ENCODE data around the gene BAHCC1.

BAHCC1 gene

DNA sequence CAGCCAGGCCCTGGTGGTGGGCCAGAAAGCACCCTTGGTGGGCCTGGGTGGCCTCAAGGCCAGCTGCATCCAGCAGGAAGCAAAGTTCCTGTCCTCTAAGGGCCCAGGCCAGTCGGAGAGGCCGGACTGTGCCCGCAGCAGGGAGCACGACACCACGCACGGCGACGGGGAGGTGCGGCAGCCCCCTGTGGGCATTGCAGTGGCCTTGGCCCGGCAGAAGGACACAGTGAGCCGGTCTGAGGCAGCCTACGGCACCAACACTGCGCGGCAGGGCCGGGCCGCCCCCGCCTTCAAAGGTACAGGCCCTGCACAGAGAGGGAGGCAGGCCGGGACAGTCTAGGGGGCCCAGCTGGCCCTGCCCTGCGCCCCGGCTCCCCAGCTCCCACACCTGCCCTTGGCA lies 48.0 kb downstream of the BAHCC1 start:
- H3K4me3 Mint-ChIP-seq, result no peak overlapping the region
- peaks cover 14% of the 10 kb centered on the region for H3K27me3 Mint-ChIP-seq
- peak overlapping the region in 1 of 2 donors; percentile 19 for H3K27ac Mint-ChIP-seq
- peaks cover 12% of the 10 kb centered on the region for H3K4me1 Mint-ChIP-seq
- DNase-seq, result no peak
- ATAC-seq, result no peak
- no peaks in the 10 kb centered on the region for H3K9me3 Mint-ChIP-seq

- Mint-ChIP-seq H3K27me3 (peaks cover 4% of the 10 kb centered on the region), H3K27ac (no peak overlapping the region), H3K9me3 (no peaks in the 10 kb centered on the region), H3K4me1 (no peaks in the 10 kb centered on the region), H3K4me3 (no peak overlapping the region)
- peak; percentile 26 for ATAC-seq
- no peak for DNase-seq
Observed at GRCh38 chr17:81444610-81445339, 49.5 kb downstream of the BAHCC1 start.

- Mint-ChIP-seq H3K27me3 (no peaks in the 10 kb centered on the region), H3K4me3 (no peak overlapping the region), H3K4me1 (no peaks in the 10 kb centered on the region), H3K9me3 (no peaks in the 10 kb centered on the region), H3K27ac (peak overlapping the region in 1 of 2 donors; percentile 81)
- no peak for ATAC-seq
- no peak for DNase-seq
Observed at GRCh38 chr17:81445642-81446503, 50.6 kb downstream of the BAHCC1 start.

DNA sequence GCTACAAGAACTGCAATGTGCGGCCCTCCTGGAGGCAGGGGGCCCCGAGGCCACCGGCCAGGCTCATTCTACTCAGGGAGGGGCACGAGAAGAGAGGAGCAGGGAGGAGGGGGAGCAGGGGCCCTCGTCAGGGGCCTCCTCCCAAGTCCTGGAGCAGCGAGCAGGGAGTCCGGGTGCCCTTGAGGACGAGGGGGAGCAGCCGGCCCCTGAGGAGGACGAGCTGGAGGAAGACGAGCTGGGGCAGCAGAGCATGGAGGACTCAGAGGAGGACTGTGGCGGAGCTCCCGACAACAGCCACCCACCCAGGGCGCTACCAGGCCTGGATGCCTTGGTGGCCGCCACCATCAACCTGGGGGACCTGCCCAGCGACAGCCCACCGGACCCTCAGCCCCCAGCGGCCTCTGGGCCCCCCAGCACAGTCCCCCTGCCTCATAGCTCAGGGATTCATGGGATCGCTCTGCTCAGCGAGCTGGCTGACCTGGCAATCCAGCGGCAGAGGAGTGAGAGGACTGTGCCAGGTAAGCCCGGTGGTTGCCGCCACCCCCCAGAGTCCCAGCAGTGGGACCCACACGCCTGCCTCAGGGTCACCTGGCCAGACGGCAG lies 52.2 kb downstream of the BAHCC1 start:
- no peak overlapping the region for H3K4me3 Mint-ChIP-seq
- no peak for ATAC-seq
- no peak for DNase-seq
- H3K9me3 Mint-ChIP-seq, result no peaks in the 10 kb centered on the region
- H3K27ac Mint-ChIP-seq, result no peak overlapping the region
- H3K27me3 Mint-ChIP-seq, result no peaks in the 10 kb centered on the region
- H3K4me1 Mint-ChIP-seq, result no peaks in the 10 kb centered on the region

GRCh38 chr17:81448442-81448841 lies 53.2 kb downstream of the BAHCC1 start:
- H3K27me3 Mint-ChIP-seq, result no peaks in the 10 kb centered on the region
- no peaks in the 10 kb centered on the region for H3K9me3 Mint-ChIP-seq
- ATAC-seq (no peak), DNase-seq (no peak)
- no peak overlapping the region for H3K4me3 Mint-ChIP-seq
- no peak overlapping the region for H3K27ac Mint-ChIP-seq
- H3K4me1 Mint-ChIP-seq, result peaks cover 9% of the 10 kb centered on the region

GRCh38 chr17:81448950-81449349 lies 53.7 kb downstream of the BAHCC1 start:
- Mint-ChIP-seq H3K4me3 (no peak overlapping the region), H3K4me1 (peaks cover 14% of the 10 kb centered on the region), H3K27ac (no peak overlapping the region), H3K9me3 (no peaks in the 10 kb centered on the region), H3K27me3 (no peaks in the 10 kb centered on the region)
- DNase-seq, result no peak
- ATAC-seq, result no peak

DNA sequence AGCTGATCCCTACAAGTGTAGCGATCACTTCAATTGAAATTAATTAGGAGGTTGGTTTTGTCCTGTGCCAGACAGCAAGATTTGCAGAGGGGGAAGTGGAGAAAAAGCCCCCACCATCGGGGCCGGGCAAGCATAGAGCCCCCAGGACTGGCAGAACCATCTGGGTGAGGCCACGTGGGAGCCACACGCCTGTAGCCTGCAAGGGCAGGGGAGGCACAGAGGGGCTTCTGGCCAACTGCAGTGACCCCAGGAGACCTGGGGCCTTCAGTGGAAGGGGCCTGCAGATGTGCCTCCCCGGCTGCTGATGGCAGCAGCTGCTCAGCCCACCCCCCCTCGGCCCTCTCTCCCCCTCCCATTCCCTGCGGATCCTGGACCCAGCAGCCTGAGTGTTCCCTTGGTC lies 54.1 kb downstream of the BAHCC1 start:
- DNase-seq, result no peak
- H3K27me3 Mint-ChIP-seq, result no peaks in the 10 kb centered on the region
- H3K9me3 Mint-ChIP-seq, result no peaks in the 10 kb centered on the region
- H3K4me1 Mint-ChIP-seq, result peaks cover 17% of the 10 kb centered on the region
- H3K27ac Mint-ChIP-seq, result no peak overlapping the region
- ATAC-seq, result no peak
- no peak overlapping the region for H3K4me3 Mint-ChIP-seq

- DNase-seq, result no peak
- H3K27me3 Mint-ChIP-seq, result no peaks in the 10 kb centered on the region
- ATAC-seq, result no peak
- H3K9me3 Mint-ChIP-seq, result no peaks in the 10 kb centered on the region
- H3K4me3 Mint-ChIP-seq, result no peak overlapping the region
- no peak overlapping the region for H3K27ac Mint-ChIP-seq
- peaks cover 23% of the 10 kb centered on the region for H3K4me1 Mint-ChIP-seq
Observed at GRCh38 chr17:81451823-81452222, 56.6 kb downstream of the BAHCC1 start.

DNA sequence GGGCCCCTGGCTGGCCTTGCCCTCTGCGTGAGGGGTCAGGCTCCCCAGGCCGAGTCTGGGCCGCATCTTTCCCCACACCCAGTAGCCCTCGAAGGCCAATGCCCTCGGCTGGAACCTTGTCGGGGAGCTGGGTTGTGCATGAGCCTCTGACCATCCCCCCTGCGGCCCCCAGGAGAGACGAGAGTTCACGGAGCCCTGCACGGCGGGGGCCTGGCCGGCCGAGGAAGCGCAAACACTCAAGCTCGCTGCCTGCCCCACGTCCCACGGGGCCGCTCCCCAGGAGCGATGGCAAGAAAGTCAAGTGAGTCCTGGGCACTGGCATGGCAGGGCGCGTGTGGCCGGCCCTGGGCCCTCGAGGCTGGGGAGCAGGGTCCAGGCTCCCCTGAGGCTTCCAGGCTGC lies 57.3 kb downstream of the BAHCC1 start:
- Mint-ChIP-seq H3K27ac (no peak overlapping the region), H3K27me3 (no peaks in the 10 kb centered on the region), H3K9me3 (no peaks in the 10 kb centered on the region), H3K4me3 (no peak overlapping the region), H3K4me1 (peaks cover 28% of the 10 kb centered on the region)
- ATAC-seq, result no peak
- DNase-seq, result no peak

GRCh38 chr17:81453076-81453475 lies 57.8 kb downstream of the BAHCC1 start:
- DNase-seq (no peak), ATAC-seq (no peak)
- H3K27me3 Mint-ChIP-seq, result no peaks in the 10 kb centered on the region
- no peaks in the 10 kb centered on the region for H3K9me3 Mint-ChIP-seq
- H3K4me3 Mint-ChIP-seq, result peak overlapping the region in 1 of 2 donors; percentile 15
- H3K27ac Mint-ChIP-seq, result peak overlapping the region; percentile 74 to 90
- peaks cover 28% of the 10 kb centered on the region for H3K4me1 Mint-ChIP-seq

DNA sequence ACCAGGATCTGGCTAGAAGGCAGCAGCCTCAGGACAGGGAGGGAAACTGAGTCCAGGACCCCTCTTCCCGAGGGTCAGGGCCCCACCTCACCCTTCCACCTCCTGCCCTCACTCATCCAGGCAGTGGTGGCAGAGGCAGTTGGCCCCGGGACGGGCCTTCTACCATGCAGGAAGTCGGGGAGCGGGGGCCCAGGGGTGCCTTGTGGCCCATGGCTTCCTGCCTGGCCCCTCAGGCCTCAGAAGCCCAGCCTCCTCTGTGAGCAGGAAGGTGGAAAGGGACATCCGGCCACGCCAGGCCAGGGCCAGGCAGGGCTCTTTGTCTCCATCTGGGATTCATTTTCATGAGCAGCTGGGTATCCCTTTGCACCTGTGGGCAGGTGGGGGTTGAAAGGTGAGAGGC lies 58.5 kb downstream of the BAHCC1 start:
- peaks cover 28% of the 10 kb centered on the region for H3K4me1 Mint-ChIP-seq
- peak overlapping the region in 1 of 2 donors; percentile 42 for H3K4me3 Mint-ChIP-seq
- ATAC-seq (peak; percentile 81), DNase-seq (peak; percentile 51 to 66)
- H3K9me3 Mint-ChIP-seq, result no peaks in the 10 kb centered on the region
- peak overlapping the region; percentile 59 to 90 for H3K27ac Mint-ChIP-seq
- no peaks in the 10 kb centered on the region for H3K27me3 Mint-ChIP-seq

DNA sequence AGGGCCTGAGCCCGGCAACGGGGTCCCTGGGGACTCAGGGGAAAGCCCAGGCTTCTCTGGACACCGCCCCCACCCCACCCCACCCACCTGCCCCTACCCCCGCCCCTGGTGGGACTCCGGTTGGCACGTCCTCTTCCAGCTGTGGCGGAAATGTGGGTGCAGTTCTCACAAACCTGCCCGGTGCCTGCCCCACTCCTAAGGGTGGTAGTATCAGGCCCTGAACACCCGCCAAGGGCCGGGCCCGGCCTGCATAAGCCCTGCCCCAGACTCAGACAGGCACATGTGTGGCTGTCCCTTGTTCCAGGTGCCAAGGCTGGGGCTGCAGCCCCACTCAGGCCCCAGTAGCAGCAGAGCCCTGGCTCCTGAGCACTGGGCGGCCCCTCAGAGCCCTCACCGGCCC lies 59.2 kb downstream of the BAHCC1 start:
- DNase-seq (no peak), ATAC-seq (no peak)
- Mint-ChIP-seq H3K27ac (no peak overlapping the region), H3K4me3 (no peak overlapping the region), H3K9me3 (no peaks in the 10 kb centered on the region), H3K27me3 (no peaks in the 10 kb centered on the region), H3K4me1 (peaks cover 28% of the 10 kb centered on the region)

- Mint-ChIP-seq H3K9me3 (no peaks in the 10 kb centered on the region), H3K27ac (no peak overlapping the region), H3K4me3 (no peak overlapping the region), H3K4me1 (peaks cover 28% of the 10 kb centered on the region), H3K27me3 (no peaks in the 10 kb centered on the region)
- ATAC-seq, result no peak
- DNase-seq, result no peak
Observed at GRCh38 chr17:81455387-81455786, 60.1 kb downstream of the BAHCC1 start.

- peak overlapping the region in 1 of 2 donors; percentile 24 for H3K4me3 Mint-ChIP-seq
- peak overlapping the region in 1 of 2 donors; percentile 86 for H3K27ac Mint-ChIP-seq
- ATAC-seq (no peak), DNase-seq (no peak)
- H3K4me1 Mint-ChIP-seq, result peaks cover 28% of the 10 kb centered on the region
- no peaks in the 10 kb centered on the region for H3K27me3 Mint-ChIP-seq
- H3K9me3 Mint-ChIP-seq, result no peaks in the 10 kb centered on the region
Observed at GRCh38 chr17:81456091-81456490, 60.8 kb downstream of the BAHCC1 start.

GRCh38 chr17:81456798-81457197 lies 61.5 kb downstream of the BAHCC1 start:
- Mint-ChIP-seq H3K27ac (no peak overlapping the region), H3K27me3 (no peaks in the 10 kb centered on the region), H3K4me3 (no peak overlapping the region), H3K9me3 (no peaks in the 10 kb centered on the region), H3K4me1 (peaks cover 28% of the 10 kb centered on the region)
- DNase-seq (no peak), ATAC-seq (no peak)

- Mint-ChIP-seq H3K27me3 (no peaks in the 10 kb centered on the region), H3K9me3 (no peaks in the 10 kb centered on the region), H3K27ac (peak overlapping the region in 1 of 2 donors; percentile 86), H3K4me3 (no peak overlapping the region), H3K4me1 (peaks cover 28% of the 10 kb centered on the region)
- no peak for DNase-seq
- no peak for ATAC-seq
Observed at GRCh38 chr17:81457401-81457800, 62.1 kb downstream of the BAHCC1 start.

Measured in stimulated activated naive CD8-positive, alpha-beta T cell treated with anti-CD3 and anti-CD28 coated beads, Interleukin-15, amount 100 ng/mL, for 72 hours (primary cell).